Glutamatergic neuron (in vitro differentiated cells): ENCODE results near the gene ZNF716. TPM values are rescaled to one million over a fixed set of nuclear protein-coding genes. Genes with fewer than 3 reads are reported as not detected.
"Not testable (repeated sequence)": the region's sequence is repeated elsewhere in the genome, so short reads cannot be mapped to it uniquely, and the experiment has no call there.

Source experiments
- DNase-seq: peaks from one replicate; pipeline ENCODE4 v3.0.0; 2022
- H3K27ac Mint-ChIP-seq: one replicate; pipeline ENCODE4 v1.8.0; 2020; ENCODE audit warnings: mild to moderate bottlenecking, mixed read lengths, inconsistent platforms; ENCODE audit not compliant: unreplicated experiment
- H3K27me3 Mint-ChIP-seq: one replicate; pipeline ENCODE4 v1.8.0; 2020; ENCODE audit warnings: mild to moderate bottlenecking, moderate library complexity, mixed read lengths, inconsistent platforms; ENCODE audit not compliant: unreplicated experiment
- H3K36me3 Mint-ChIP-seq: one replicate; pipeline ENCODE4 v1.8.0; 2020; ENCODE audit warnings: mild to moderate bottlenecking, mixed read lengths, inconsistent platforms; ENCODE audit not compliant: unreplicated experiment
- H3K4me1 Mint-ChIP-seq: one replicate; pipeline ENCODE4 v1.8.0; 2020; ENCODE audit warnings: mild to moderate bottlenecking, low read depth, mixed read lengths, inconsistent platforms; ENCODE audit not compliant: unreplicated experiment
- H3K4me3 Mint-ChIP-seq: one replicate; pipeline ENCODE4 v1.8.0; 2020; ENCODE audit warnings: mild to moderate bottlenecking, mixed read lengths, inconsistent platforms; ENCODE audit not compliant: unreplicated experiment
- H3K9me3 Mint-ChIP-seq: one replicate; pipeline ENCODE4 v1.8.0; 2020; ENCODE audit warnings: mild to moderate bottlenecking, moderate library complexity, mixed read lengths, inconsistent platforms; ENCODE audit not compliant: unreplicated experiment
- long read RNA-seq: library from polyadenylated mRNA; unstranded; transcript quantifications from one replicate; pipeline ENCODE4 v2.0.0, GENCODE V29; 2020; ENCODE audit not compliant: unreplicated experiment
- total RNA-seq: library from RNA; stranded (reverse); fragmentation: NEBNext Ultra II Directional; extraction: Animal tissue kit (Norgen Biotek cat#: 25700); gene quantifications from one replicate; pipeline ENCODE4 v1.2.1, GENCODE V29; 2021; ENCODE audit not compliant: unreplicated experiment
- TF ChIP-seq, protein P1 (sequence below): fragments of 200-600 bp; sonication (generic); IDR thresholded peaks from one replicate; pipeline ENCODE4 v1.5.0; 2021; ENCODE audit not compliant: partially characterized antibody, unreplicated experiment

ZNF716 gene
- not detected for total RNA-seq
- long read RNA-seq = 0 reads

GRCh38 chr7:57449904-57450303 is at the start of gene ZNF716:
Gene ZNF716 (plus strand): TSS chr7:57450177. CDS start chr7:57450289, 112 bp downstream.
- H3K4me3 Mint-ChIP-seq = no peak within 1 kb of the TSS
- no peaks in the 10 kb centered on the region for H3K36me3 Mint-ChIP-seq
- no peak within 1 kb of the TSS for H3K27ac Mint-ChIP-seq
- H3K4me1 Mint-ChIP-seq = no peaks in the 10 kb centered on the region
- H3K27me3 Mint-ChIP-seq = no peaks in the 10 kb centered on the region
- TF ChIP-seq, protein P1, sequence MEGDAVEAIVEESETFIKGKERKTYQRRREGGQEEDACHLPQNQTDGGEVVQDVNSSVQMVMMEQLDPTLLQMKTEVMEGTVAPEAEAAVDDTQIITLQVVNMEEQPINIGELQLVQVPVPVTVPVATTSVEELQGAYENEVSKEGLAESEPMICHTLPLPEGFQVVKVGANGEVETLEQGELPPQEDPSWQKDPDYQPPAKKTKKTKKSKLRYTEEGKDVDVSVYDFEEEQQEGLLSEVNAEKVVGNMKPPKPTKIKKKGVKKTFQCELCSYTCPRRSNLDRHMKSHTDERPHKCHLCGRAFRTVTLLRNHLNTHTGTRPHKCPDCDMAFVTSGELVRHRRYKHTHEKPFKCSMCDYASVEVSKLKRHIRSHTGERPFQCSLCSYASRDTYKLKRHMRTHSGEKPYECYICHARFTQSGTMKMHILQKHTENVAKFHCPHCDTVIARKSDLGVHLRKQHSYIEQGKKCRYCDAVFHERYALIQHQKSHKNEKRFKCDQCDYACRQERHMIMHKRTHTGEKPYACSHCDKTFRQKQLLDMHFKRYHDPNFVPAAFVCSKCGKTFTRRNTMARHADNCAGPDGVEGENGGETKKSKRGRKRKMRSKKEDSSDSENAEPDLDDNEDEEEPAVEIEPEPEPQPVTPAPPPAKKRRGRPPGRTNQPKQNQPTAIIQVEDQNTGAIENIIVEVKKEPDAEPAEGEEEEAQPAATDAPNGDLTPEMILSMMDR = no peak
- DNase-seq = no peak
- H3K9me3 Mint-ChIP-seq = peaks cover 11% of the 10 kb centered on the region

DNA sequence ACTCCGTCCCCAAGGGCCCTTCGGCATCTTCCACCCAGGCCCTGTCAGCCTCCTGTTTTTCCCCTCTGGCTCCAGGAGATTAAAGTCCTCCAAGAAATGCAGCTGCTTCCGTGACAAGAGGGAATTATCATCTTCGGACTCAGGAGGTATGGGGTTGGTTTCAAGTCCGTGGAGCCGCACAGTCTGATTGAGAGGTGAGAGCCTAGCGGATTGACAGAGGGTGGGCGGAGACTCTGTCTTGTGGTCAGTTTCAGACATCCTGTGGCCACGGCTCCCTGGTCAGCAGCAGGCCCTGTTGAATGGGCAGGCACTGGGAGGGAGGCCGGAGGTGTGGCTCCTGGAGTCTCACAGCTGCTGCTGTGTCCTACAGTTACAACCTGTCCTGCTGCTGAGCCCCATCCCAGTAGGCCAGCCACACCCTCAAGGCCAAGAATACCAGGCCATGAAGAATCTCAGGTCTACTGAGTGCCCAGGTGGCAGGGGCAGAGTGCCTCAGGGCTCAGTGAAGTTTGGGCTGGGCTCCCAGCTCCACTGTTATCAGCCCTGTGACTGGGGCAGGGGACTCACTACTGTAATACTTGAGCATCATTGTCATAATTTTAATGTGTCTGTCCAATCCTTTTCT is 49.3 kb upstream of the ZNF716 start:
- Mint-ChIP-seq H3K4me3 (no peak overlapping the region), H3K36me3 (peaks cover 8% of the 10 kb centered on the region), H3K27ac (no peak overlapping the region), H3K4me1 (no peaks in the 10 kb centered on the region), H3K9me3 (peaks cover 23% of the 10 kb centered on the region), H3K27me3 (peaks cover 8% of the 10 kb centered on the region)
- TF ChIP-seq, protein P1 = no peak
- no peak for DNase-seq

DNA sequence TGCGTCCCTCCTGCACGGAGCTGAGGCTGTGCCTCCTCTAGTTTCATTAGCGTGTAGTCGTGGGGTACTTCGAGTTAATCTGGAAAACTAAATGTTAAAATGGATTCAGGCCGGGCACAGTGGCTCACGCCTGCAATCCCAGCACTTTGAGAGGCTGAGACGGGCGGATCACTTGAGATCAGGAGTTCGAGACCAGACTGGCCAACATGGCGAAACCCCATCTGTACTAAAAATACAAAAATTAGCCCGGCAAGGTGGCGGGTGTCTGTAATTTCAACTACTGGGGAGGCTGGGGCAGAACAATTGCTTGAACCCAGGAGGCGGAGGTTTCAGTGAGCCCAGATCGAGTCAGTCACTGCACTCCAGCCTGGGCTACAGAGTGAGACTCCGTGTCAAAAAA is 46.9 kb upstream of the ZNF716 start:
- peaks cover 27% of the 10 kb centered on the region for H3K9me3 Mint-ChIP-seq
- DNase-seq, H3K4me3 Mint-ChIP-seq, H3K27me3 Mint-ChIP-seq, H3K36me3 Mint-ChIP-seq, H3K4me1 Mint-ChIP-seq, H3K27ac Mint-ChIP-seq: not testable (repeated sequence)

GRCh38 chr7:57403601-57404342 is 46.2 kb upstream of the ZNF716 start:
- TF ChIP-seq, protein P1 = no peak
- no peak overlapping the region for H3K27ac Mint-ChIP-seq
- H3K36me3 Mint-ChIP-seq = peaks cover 8% of the 10 kb centered on the region
- H3K4me3 Mint-ChIP-seq = no peak overlapping the region
- H3K4me1 Mint-ChIP-seq = no peaks in the 10 kb centered on the region
- peaks cover 30% of the 10 kb centered on the region for H3K9me3 Mint-ChIP-seq
- H3K27me3 Mint-ChIP-seq = peaks cover 6% of the 10 kb centered on the region
- DNase-seq = no peak

GRCh38 chr7:57404343-57404966 is 45.5 kb upstream of the ZNF716 start:
- TF ChIP-seq, protein P1 = no peak
- DNase-seq = no peak
- no peak overlapping the region for H3K27ac Mint-ChIP-seq
- H3K36me3 Mint-ChIP-seq = peaks cover 11% of the 10 kb centered on the region
- no peak overlapping the region for H3K4me3 Mint-ChIP-seq
- H3K4me1 Mint-ChIP-seq = no peaks in the 10 kb centered on the region
- H3K9me3 Mint-ChIP-seq = peaks cover 33% of the 10 kb centered on the region
- H3K27me3 Mint-ChIP-seq = peaks cover 6% of the 10 kb centered on the region
